Ishikawa (cell line): ENCODE measurements around the gene DHCR7.

ENCODE experiments used
- YY1 ChIP-seq: IDR thresholded peaks from 2 replicates; pipeline ENCODE4 v1.6.1; 2012; ENCODE audit warnings: low read depth
- TF ChIP-seq, protein P1 (sequence below): IDR thresholded peaks from 2 replicates; pipeline ENCODE4 v1.6.1; 2012; ENCODE audit warnings: low read depth, mild to moderate bottlenecking

DNA sequence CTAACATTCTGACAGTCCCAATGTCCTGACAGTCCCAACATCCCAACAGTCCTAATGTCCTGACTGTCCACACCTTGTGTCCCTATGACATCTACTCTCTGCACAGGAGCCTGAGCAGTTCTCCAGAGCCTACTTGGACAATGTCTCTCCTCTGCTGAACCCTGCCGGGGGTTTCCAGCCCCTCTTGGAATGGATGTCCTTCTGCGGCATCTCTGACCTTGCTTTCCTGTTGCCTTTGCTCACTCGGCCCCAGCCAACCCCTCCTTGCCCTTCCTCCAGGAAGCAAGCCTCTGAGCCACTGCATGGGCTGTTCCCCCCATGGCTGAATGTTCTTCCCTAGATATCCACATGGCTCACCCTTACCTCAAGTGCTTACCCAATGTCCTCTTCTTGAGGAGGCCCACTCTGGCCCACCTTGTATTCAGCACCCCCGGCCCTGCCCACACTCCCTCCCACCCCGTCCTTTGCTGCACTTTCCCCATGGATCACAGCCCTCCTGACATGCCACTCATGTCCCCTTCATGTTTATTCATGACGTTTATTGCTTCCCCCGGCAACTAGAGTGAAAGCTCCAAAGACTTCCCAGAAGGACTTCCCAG is 59.5 kb downstream of the DHCR7 start:
- TF ChIP-seq, protein P1, sequence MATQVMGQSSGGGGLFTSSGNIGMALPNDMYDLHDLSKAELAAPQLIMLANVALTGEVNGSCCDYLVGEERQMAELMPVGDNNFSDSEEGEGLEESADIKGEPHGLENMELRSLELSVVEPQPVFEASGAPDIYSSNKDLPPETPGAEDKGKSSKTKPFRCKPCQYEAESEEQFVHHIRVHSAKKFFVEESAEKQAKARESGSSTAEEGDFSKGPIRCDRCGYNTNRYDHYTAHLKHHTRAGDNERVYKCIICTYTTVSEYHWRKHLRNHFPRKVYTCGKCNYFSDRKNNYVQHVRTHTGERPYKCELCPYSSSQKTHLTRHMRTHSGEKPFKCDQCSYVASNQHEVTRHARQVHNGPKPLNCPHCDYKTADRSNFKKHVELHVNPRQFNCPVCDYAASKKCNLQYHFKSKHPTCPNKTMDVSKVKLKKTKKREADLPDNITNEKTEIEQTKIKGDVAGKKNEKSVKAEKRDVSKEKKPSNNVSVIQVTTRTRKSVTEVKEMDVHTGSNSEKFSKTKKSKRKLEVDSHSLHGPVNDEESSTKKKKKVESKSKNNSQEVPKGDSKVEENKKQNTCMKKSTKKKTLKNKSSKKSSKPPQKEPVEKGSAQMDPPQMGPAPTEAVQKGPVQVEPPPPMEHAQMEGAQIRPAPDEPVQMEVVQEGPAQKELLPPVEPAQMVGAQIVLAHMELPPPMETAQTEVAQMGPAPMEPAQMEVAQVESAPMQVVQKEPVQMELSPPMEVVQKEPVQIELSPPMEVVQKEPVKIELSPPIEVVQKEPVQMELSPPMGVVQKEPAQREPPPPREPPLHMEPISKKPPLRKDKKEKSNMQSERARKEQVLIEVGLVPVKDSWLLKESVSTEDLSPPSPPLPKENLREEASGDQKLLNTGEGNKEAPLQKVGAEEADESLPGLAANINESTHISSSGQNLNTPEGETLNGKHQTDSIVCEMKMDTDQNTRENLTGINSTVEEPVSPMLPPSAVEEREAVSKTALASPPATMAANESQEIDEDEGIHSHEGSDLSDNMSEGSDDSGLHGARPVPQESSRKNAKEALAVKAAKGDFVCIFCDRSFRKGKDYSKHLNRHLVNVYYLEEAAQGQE: no peak
- TF ChIP-seq YY1: no peak
